CD4-positive, alpha-beta T cell (primary cell): ENCODE measurements around the gene NFKBIA. TPM values are rescaled to one million over a fixed set of nuclear protein-coding genes. Genes with fewer than 3 reads are reported as not detected.

ENCODE experiments used
- ATAC-seq: fragments of 200-7000 bp; cut with Tn5 transposase; one replicate; pipeline ENCODE4 v1.10.0; 2022; ENCODE audit warnings: mild to moderate bottlenecking; ENCODE audit not compliant: poor library complexity
- CTCF ChIA-PET: fragments of 350-600 bp; sonication (Branson Sonifier 250); formaldehyde crosslinking; loops from one replicate; lab custom pipeline; 2021; ENCODE audit warnings: antibody characterized with exemption, inconsistent platforms; lab: Charles Lee
- POLR2A ChIA-PET: fragments of 350-600 bp; sonication (Branson Sonifier 250); formaldehyde crosslinking; loops from one replicate; lab custom pipeline; 2021; ENCODE audit warnings: antibody characterized with exemption, inconsistent platforms; lab: Charles Lee
- DNase-seq, 14 experiments: peaks; one replicate each; pipeline ENCODE4 v3.0.0-alpha.2; 2013 to 2020; ENCODE audit warnings: mixed read lengths in 2 of 14
- H3K27ac ChIP-seq, 2 donors: one replicate each; pipeline versions ENCODE4 v1.5.1 to v1.7.0; 2013; ENCODE audit warnings: low read length in 2 of 2, low read depth in 1 of 2, mild to moderate bottlenecking in 1 of 2
- H3K27me3 ChIP-seq, 2 experiments: 1 replicate in 1 of 2; 2 replicates in 1 of 2; pipeline versions ENCODE4 v1.6.1 to v1.7.0; 2013; ENCODE audit warnings: low read length in 2 of 2, control low read depth in 1 of 2, mild to moderate bottlenecking in 1 of 2, moderate library complexity in 1 of 2; ENCODE audit not compliant: insufficient read depth in 2 of 2, control insufficient read depth in 1 of 2
- H3K36me3 ChIP-seq: one replicate; pipeline ENCODE4 v1.6.1; 2013; ENCODE audit warnings: low read length, control low read depth; ENCODE audit not compliant: insufficient read depth
- H3K4me1 ChIP-seq: one replicate; pipeline ENCODE4 v1.6.1; 2013; ENCODE audit warnings: low read length, control low read depth; ENCODE audit not compliant: insufficient read depth
- H3K4me3 ChIP-seq: one replicate; pipeline ENCODE4 v1.5.1; 2013; ENCODE audit warnings: mild to moderate bottlenecking, low read length, moderate library complexity
- H3K9me3 ChIP-seq, 2 experiments: 1 replicate in 1 of 2; 2 replicates in 1 of 2; pipeline versions ENCODE4 v1.6.1 to v1.7.0; 2013; ENCODE audit warnings: low read length in 2 of 2, mild to moderate bottlenecking in 2 of 2, control low read depth in 1 of 2, moderate library complexity in 1 of 2; ENCODE audit not compliant: control insufficient read depth in 1 of 2, insufficient read depth in 1 of 2
- H3K27ac Mint-ChIP-seq: one replicate; pipeline ENCODE4 v1.8.0; 2020; ENCODE audit warnings: mixed read lengths
- H3K27me3 Mint-ChIP-seq: one replicate; pipeline ENCODE4 v1.8.0; 2021; ENCODE audit warnings: mixed read lengths
- H3K36me3 Mint-ChIP-seq: one replicate; pipeline ENCODE4 v1.8.0; 2021; ENCODE audit warnings: low read depth, mixed read lengths
- H3K4me1 Mint-ChIP-seq: one replicate; pipeline ENCODE4 v1.8.0; 2021; ENCODE audit warnings: low read depth, mixed read lengths
- H3K4me3 Mint-ChIP-seq: one replicate; pipeline ENCODE4 v1.8.0; 2020; ENCODE audit warnings: mild to moderate bottlenecking, mixed read lengths
- H3K9me3 Mint-ChIP-seq: one replicate; pipeline ENCODE4 v1.8.0; 2020; ENCODE audit warnings: mixed read lengths
- intact Hi-C, 2 experiments: fragments of 100-400 bp; cut with DNase I in 1 of 2; cut with micrococcal nuclease in 1 of 2; formaldehyde crosslinking; loops; one replicate each; pipeline versions ENCODE4 v1.15.1 to v1.9.0; 2023 to 2025; cut with DNase I, micrococcal nuclease
- total RNA-seq, 174 experiments: library from RNA in 2 of 174; stranded (reverse) in 2 of 174; gene quantifications; one replicate each; pipeline ENCODE4 v1.2.3 and lab custom pipeline; 2021 to 2026
- TF ChIP-seq, protein P1 (sequence below): fragments of 200-600 bp; IDR thresholded peaks from one replicate; pipeline ENCODE4 v1.8.0; 2022; ENCODE audit warnings: antibody characterized with exemption, mild to moderate bottlenecking

NFKBIA gene
- total RNA-seq, 2 experiments from 2014 or later, result 977 to 1,030 TPM

- H3K27me3 ChIP-seq, result no peaks in the 10 kb centered on the region
- no peak overlapping the region for H3K4me3 Mint-ChIP-seq
- peaks cover 38% of the 10 kb centered on the region for H3K4me1 Mint-ChIP-seq
- H3K4me3 ChIP-seq, result no peak overlapping the region
- peaks cover 22% of the 10 kb centered on the region for H3K4me1 ChIP-seq
- TF ChIP-seq, protein P1, sequence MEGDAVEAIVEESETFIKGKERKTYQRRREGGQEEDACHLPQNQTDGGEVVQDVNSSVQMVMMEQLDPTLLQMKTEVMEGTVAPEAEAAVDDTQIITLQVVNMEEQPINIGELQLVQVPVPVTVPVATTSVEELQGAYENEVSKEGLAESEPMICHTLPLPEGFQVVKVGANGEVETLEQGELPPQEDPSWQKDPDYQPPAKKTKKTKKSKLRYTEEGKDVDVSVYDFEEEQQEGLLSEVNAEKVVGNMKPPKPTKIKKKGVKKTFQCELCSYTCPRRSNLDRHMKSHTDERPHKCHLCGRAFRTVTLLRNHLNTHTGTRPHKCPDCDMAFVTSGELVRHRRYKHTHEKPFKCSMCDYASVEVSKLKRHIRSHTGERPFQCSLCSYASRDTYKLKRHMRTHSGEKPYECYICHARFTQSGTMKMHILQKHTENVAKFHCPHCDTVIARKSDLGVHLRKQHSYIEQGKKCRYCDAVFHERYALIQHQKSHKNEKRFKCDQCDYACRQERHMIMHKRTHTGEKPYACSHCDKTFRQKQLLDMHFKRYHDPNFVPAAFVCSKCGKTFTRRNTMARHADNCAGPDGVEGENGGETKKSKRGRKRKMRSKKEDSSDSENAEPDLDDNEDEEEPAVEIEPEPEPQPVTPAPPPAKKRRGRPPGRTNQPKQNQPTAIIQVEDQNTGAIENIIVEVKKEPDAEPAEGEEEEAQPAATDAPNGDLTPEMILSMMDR, result no peak
- ATAC-seq (no peak), DNase-seq (no peak)
- H3K9me3 Mint-ChIP-seq, result no peaks in the 10 kb centered on the region
- no peak overlapping the region for H3K27ac Mint-ChIP-seq
- H3K36me3 ChIP-seq, result no peaks in the 10 kb centered on the region
- intact Hi-C loops, result loop anchor here in 1 of 2 experiments (5.0 kb wide), 1 partner anchor 369 kb away; no protein-coding TSS in a partner anchor
- ChIA-PET POLR2A (no interaction called here), CTCF (interaction anchor here (0.7 to 1.0 kb wide), 2 partner anchors 178 to 428 kb away, joined by 3 read pairs; partner anchors contain the start of gene SRP54)
- no peaks in the 10 kb centered on the region for H3K36me3 Mint-ChIP-seq
- no peaks in the 10 kb centered on the region for H3K27me3 Mint-ChIP-seq
- H3K9me3 ChIP-seq, result no peaks in the 10 kb centered on the region
- no peak overlapping the region for H3K27ac ChIP-seq
These were observed 6.3 kb upstream of the NFKBIA start for GRCh38 chr14:35410858-35411257.

- intact Hi-C loops, result loop anchor here (2.0 to 10.0 kb wide), 2 partner anchors 179 to 535 kb away; partner anchors contain the start of gene BAZ1A (in 1 of the 2)
- TF ChIP-seq, protein P1, result no peak
- Histone ChIP-seq H3K36me3 (no peaks in the 10 kb centered on the region), H3K4me1 (peaks cover 18% of the 10 kb centered on the region), H3K27me3 (no peaks in the 10 kb centered on the region), H3K27ac (no peak overlapping the region), H3K4me3 (no peak overlapping the region), H3K9me3 (no peaks in the 10 kb centered on the region)
- DNase-seq, result no peak
- no peak overlapping the region for H3K4me3 Mint-ChIP-seq
- ChIA-PET CTCF (no interaction called here), POLR2A (no interaction called here)
- no peak for ATAC-seq
- H3K27me3 Mint-ChIP-seq, result no peaks in the 10 kb centered on the region
- peaks cover 5% of the 10 kb centered on the region for H3K36me3 Mint-ChIP-seq
- no peaks in the 10 kb centered on the region for H3K9me3 Mint-ChIP-seq
- H3K27ac Mint-ChIP-seq, result no peak overlapping the region
- peaks cover 38% of the 10 kb centered on the region for H3K4me1 Mint-ChIP-seq
These were observed 5.0 kb upstream of the NFKBIA start for GRCh38 chr14:35409595-35409994.

- DNase-seq (no peak), ATAC-seq (no peak)
- Histone ChIP-seq H3K36me3 (peaks cover 6% of the 10 kb centered on the region), H3K4me1 (peaks cover 16% of the 10 kb centered on the region), H3K27me3 (no peaks in the 10 kb centered on the region), H3K27ac (no peak overlapping the region), H3K4me3 (no peak overlapping the region), H3K9me3 (no peaks in the 10 kb centered on the region)
- intact Hi-C loops, result loop anchor here (2.0 to 10.0 kb wide), 2 partner anchors 177 to 533 kb away; partner anchors contain the start of gene BAZ1A (in 1 of the 2)
- Mint-ChIP-seq H3K36me3 (peaks cover 18% of the 10 kb centered on the region), H3K4me3 (no peak overlapping the region), H3K27ac (no peak overlapping the region), H3K27me3 (no peaks in the 10 kb centered on the region), H3K9me3 (no peaks in the 10 kb centered on the region), H3K4me1 (peaks cover 38% of the 10 kb centered on the region)
- POLR2A ChIA-PET, result no interaction called here
- CTCF ChIA-PET, result interaction anchor here (1.3 kb wide), 1 partner anchor 177 kb away, joined by 3 read pairs; no protein-coding TSS in a partner anchor
- TF ChIP-seq, protein P1, result no peak
These were observed 3.5 kb upstream of the NFKBIA start for GRCh38 chr14:35408026-35408425.
